Measurements from ENCODE around the gene PNMA8C.
A peak's percentile ranks its signal among the peaks of the same experiment; 100 is the strongest.
"Not testable (repeated sequence)": the region's sequence is repeated elsewhere in the genome, so short reads cannot be mapped to it uniquely, and the experiment has no call there.

The PNMA8C gene

GRCh38 chr19:46447006-46447405 lies 18.3 kb upstream of the PNMA8C start:
- no peak for DNase-seq

GRCh38 chr19:46446021-46446420 lies 17.3 kb upstream of the PNMA8C start:
- no peak for DNase-seq

DNA sequence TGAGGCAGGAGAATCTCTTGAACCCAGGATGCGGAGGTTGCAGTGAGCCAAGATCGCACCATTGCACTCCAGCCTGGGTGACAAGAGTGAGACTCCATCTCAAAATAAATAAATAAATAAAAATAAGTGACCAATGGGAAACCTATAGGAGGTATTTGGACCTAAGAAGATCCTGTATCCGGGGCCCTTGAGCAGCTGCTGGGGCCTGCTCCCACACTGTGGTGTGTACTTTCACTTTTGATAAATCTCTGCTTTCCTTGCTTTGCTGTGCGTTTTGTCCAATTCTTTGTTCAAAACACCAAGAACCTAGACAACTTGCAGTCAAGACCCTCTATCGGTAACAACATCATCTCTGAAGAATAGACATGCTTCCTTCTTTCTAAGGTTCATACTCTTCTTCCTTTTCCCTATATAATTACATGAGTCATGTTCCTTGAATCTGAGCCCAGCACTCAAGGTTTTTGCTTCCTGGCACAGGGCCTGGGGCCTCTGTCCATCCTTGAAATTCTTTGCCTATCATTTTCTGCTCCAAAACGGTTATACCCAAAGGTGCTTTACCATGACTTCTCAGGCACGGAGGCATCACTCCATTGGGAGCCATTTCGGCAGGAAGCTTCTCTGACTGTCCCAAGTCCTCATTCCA lies 14.2 kb upstream of the PNMA8C start:
- no peak for DNase-seq

- DNase-seq: no peak
Measured at GRCh38 chr19:46441866-46442265, 13.1 kb upstream of the PNMA8C start.

DNA sequence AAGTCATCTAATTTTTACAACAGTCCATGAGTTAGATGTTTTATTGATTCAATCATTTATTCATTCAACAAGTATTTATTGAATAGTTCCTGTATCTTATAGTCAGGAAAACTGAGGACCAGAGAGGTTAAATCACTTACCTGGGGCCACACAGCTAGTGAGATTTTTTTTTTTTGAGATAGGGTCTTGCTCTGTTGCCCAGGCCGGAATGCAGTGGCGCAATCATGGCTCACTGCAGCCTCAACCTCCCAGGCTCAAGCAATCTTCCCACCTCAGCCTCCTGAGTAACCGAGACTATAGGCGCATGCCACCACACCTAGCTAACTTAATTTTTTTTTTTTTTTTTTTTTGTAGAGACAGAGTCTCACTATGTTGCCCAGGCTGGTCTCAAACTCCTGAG lies 7.0 kb upstream of the PNMA8C start:
- DNase-seq: not testable (repeated sequence)

DNA sequence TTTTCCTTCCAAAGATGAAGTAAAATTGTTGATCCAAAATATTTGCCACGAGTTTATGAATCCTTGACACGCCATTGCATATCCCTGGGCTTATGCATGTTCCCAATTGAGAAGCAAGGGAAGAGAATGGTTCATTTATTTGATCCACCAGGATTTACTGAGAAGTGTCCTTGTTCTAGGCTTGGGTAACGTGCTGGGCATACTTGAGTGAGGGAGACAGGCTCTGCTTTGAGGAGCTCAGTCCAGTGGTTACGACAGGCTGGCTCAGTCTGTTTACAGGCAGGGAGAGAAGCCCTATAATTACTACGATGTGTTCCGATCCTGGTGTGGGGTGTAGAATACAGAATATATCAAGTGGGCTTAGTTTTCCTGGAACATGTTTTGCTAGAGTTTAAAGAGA lies 6.3 kb upstream of the PNMA8C start:
- no peak for DNase-seq

DNA sequence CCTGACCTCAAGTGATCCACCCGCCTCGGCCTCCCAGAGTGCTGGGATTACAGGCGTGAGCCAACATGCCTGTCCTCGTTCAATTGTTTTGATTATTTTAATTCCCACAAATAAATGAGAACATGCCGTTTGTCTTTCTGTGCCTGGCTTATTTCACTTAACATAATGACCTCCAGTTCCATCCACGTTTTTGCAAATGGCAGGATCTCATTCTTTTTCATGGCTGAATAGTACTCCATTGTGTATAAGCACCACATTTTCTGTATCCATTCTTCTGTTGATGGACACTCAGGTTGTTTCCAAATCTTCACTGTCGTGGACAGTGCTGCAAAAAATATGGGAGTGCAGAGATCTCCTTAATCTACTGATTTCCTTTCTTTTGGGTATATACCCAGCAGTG lies 4.7 kb upstream of the PNMA8C start:
- DNase-seq: not testable (repeated sequence)

DNA sequence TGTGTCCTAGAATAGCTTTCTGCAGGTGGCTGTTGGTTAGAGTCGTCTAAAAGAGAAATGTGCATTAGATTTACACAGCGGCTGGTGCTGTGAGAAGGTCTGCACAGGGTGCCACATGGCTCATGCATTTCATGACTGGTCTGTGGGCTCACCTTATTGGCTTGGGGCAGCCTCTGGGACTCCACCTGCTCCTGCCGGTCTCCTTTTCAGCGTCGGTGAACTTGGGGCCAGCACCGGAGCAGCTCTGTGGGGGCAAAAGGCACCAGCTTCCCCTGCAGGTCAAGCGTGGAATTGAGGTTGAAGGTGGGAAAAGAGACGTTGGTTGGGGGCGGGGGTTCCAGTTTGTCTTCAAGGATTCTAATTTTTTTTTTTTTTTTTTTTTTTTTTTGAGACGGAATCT lies 3.1 kb upstream of the PNMA8C start:
- DNase-seq: no peak

- no peak for DNase-seq
Measured at GRCh38 chr19:46429999-46430398, 1.3 kb upstream of the PNMA8C start.

DNA sequence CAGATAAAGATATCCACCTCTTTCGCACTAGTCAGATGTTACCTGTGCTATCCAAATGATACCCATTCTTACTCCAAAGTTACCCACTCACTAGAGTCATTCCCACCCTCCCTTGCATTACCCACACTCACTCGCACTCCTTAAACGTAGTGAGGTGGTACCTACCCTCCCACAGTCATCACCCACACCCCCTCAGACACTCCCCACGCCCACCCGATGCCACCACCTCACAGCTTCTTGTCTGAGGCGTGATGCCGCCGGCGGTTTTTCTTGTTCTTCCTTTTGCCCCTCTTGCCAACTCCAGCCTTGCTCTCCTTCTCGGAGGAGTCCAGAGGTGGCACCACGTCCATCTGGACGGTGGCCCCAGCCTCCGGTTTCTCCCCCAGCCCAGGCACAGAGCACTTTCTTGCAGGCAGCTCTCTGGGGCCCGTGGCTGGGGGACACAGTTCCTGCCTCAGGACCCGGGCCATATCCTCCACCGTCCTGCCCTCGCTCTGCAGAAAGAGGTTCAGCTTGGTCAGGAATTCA lies 1.2 kb downstream of the PNMA8C start:
- no peak for DNase-seq

GRCh38 chr19:46426506-46427162 lies 2.1 kb downstream of the PNMA8C start:
- no peak for DNase-seq

GRCh38 chr19:46426035-46426505 lies 2.7 kb downstream of the PNMA8C start:
- DNase-seq: no peak

DNA sequence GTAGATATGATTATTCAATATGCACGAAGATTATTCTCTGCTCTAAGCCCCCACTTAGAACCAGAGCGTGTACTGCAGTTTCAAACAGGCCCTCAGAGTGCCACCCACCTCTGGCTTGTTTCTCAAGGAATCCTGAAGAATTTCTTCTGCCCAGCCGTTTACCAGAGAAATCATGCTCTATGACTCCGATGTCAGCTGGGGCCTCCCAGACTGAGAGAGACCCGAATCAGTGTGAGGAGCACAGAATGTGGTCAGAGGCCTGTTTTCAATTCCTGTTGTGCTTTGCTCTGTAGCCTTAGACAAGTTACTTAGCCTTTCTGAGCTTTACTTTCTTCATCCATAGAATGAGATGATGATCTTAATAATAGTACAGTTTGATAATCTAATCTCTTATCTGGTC lies 5.5 kb downstream of the PNMA8C start:
- DNase-seq: no peak

DNA sequence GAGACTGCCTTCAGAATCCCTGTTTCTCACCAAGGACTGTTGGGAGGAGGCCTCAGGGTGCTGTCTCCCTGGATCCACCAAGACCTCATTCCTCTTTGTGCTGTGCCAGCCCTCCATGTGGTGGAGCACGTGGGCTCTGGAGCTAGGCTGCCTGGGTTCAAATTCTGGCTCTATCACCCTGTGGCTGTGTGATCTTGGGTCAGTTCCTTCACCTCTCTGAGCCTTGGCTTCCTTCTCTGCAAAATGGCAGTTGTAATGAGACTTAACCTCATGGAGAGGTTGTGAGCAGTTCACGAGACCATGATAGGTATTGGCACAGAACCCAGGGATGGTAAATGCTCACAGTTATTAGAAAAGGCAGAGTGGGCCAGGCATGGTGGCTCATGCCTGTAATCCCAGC lies 6.4 kb downstream of the PNMA8C start:
- no peak for DNase-seq

GRCh38 chr19:46420056-46420455 lies 8.7 kb downstream of the PNMA8C start:
- DNase-seq: no peak

- peak; percentile 93 for DNase-seq
Measured at GRCh38 chr19:46415804-46416709, 12.7 kb downstream of the PNMA8C start.

DNA sequence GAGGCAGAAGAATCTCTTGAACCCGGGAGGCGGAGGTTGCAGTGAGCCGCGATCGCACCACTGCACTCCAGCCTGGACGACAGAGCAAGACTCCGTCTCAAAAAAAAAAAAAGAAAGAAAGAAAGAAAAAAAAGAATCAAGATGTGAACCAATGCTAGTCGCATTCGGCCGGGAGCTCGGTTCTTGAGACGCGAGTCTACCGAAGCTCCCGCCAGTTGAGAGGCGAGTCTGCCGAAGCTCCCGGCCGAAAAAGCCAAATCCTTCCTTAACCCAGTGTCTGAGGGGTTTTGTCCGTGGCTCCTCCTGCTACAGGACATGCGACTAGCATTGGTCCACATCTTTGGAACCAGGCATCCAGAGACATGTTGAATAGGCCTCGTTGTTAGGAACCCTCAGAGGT lies 13.8 kb downstream of the PNMA8C start:
- DNase-seq: not testable (repeated sequence)

DNA sequence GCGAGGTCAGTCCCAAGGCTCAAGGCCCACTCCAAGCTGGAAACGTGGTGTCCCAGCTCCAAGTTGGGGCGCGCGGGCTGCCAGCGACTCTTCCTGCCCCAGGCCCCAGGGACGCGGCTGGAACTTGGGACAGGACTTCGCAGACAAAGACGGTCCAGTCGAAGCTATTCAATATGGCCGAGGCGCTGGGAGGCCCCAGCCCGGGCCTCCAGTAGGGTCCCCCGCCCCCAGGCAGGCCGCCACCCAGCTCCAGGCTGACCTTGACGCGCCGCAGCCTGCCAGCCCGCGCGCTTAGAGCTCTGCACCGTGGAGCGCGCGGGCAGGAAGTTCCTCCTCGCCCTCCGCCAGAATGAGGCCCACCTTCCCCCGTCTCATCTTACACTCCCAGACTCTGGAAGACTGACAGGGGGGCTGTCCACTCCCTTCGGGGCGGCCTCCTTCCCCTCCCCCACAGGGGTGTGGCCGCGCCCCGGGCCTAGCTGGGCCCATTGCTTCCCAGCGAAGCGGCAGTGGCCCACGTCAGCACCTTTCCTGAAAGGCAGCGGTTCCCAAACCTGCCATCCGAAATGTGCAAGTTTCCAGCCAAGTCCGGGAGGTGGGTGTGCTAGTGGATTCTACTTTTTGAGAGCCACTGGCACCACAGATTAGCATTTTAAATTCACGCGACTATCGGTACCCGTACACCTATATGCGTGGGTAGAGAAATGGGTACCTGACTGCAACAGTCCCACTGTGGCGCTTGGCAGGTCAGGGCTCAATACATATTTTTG lies 15.3 kb downstream of the PNMA8C start, which contains the start of gene CCDC8:
Gene CCDC8, minus strand, starts transcription at position 303 of the 770 bp plus-strand sequence. CDS start 754 bp downstream, outside the sequence.
- DNase-seq: peak; percentile 82

DNA sequence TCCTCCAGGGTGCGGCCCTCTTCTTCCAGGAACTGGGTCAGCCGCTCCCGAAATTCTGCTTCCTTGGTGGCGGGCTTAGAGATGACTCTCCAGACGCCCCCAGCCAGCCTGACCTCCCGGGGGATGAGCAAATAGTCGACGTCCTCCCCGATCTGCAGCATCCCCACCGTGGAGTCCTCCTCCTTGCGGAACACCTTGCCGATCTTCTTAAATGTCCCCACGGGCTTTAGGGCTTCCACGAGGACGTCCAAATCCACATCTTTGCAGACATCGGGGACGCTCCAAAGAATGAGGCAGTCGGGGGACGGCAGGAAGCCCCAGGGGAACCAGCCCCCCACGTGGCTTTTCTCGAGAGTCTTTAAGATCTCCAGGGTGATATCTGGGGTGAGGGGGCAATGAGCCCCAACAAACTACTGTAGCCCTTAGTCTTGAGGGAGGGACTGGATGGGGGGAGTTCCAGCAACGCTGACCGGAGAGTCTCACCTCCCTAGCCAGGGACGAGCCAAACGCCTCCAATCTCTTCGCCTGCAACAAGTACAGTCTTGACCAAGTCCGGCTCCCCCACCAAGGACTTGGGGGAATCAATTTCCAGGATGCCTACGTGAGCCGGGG lies 16.0 kb downstream of the PNMA8C start:
- DNase-seq: no peak

GRCh38 chr19:46411925-46412649 lies 16.6 kb downstream of the PNMA8C start:
- no peak for DNase-seq
